ENCODE data around the gene SMIM43. TPM values are rescaled to one million over a fixed set of nuclear protein-coding genes. Genes with fewer than 3 reads are reported as not detected.

SMIM43 gene
- total RNA-seq, 4 donors from 2014 or later = not detected

DNA sequence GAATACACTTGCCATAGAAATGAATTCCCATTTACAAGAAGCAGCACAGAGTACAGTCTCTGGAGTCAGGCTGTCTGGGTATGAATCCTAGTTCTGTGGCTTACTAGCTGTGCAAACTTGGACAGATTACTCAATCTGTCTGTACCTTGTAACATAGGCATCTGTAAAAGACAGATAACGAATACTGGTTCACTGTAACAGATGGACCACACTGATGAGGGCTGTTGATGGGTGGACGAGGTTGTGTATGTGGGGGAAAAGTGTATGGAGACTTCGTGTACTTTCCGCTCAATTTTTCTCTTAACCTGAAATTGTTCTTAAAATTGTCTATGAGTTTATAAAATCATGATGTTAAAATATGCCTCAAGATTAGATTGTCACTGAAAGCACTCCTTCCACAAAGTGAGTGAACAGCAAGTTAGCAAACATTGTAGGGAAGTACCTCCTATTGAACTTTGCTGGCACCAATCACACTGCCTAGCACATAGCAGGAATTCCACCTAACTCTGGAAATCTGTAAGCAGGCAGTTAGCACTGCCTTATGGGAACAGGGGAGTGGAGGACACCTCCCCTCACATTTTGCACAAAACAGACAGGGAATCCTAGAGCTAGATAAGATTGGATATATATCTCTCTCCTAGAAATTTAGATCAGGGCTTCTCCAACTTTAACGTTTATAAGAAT, 29.7 kb upstream of the SMIM43 start:
- no peak overlapping the region for H3K4me3 ChIP-seq (ENCODE audit: low read depth, poor library complexity, severe bottlenecking)
- DNase-seq (ENCODE audit: low spot score in 2 of 2) = no peak
- TF ChIP-seq, protein P1, sequence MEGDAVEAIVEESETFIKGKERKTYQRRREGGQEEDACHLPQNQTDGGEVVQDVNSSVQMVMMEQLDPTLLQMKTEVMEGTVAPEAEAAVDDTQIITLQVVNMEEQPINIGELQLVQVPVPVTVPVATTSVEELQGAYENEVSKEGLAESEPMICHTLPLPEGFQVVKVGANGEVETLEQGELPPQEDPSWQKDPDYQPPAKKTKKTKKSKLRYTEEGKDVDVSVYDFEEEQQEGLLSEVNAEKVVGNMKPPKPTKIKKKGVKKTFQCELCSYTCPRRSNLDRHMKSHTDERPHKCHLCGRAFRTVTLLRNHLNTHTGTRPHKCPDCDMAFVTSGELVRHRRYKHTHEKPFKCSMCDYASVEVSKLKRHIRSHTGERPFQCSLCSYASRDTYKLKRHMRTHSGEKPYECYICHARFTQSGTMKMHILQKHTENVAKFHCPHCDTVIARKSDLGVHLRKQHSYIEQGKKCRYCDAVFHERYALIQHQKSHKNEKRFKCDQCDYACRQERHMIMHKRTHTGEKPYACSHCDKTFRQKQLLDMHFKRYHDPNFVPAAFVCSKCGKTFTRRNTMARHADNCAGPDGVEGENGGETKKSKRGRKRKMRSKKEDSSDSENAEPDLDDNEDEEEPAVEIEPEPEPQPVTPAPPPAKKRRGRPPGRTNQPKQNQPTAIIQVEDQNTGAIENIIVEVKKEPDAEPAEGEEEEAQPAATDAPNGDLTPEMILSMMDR (IDR thresholded peaks at IDR 0.05) = no peak
- no peak for TF ChIP-seq POLR2A (IDR thresholded peaks at IDR 0.05)
- intact Hi-C loops (cut with DNase I; ENCODE audit: low total_unique reads) = no loop called here
- 75 to 77% methylated on average over 5 of the region's 5 CpGs for WGBS, 2 donors

DNA sequence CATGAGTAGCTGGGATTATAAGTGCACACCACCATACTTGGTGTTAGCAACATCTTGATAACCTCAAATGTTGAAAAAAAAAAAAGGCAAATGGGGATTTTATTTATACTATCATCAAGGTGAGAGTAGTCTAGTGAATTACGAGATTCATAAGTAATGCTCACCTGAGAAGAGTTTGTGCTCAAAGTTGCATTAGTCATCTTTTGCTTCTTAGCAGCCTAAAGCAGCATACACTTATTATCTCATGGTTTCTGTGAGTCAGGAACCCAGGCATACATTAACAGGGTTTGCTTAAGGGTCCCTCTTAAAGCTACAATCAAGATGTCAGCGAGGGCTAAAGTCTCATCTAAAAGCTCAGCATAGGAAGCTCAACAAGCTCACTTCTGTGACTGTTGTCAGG, 28.0 kb upstream of the SMIM43 start:
- no peak overlapping the region for H3K4me3 ChIP-seq (ENCODE audit: low read depth, poor library complexity, severe bottlenecking)
- 81 to 86% methylated on average over 2 of the region's 2 CpGs for WGBS, 2 donors
- TF ChIP-seq POLR2A (IDR thresholded peaks at IDR 0.05) = no peak
- TF ChIP-seq, protein P1 (IDR thresholded peaks at IDR 0.05) = no peak
- DNase-seq (ENCODE audit: low spot score in 2 of 2) = no peak
- intact Hi-C loops (cut with DNase I; ENCODE audit: low total_unique reads) = no loop called here

DNA sequence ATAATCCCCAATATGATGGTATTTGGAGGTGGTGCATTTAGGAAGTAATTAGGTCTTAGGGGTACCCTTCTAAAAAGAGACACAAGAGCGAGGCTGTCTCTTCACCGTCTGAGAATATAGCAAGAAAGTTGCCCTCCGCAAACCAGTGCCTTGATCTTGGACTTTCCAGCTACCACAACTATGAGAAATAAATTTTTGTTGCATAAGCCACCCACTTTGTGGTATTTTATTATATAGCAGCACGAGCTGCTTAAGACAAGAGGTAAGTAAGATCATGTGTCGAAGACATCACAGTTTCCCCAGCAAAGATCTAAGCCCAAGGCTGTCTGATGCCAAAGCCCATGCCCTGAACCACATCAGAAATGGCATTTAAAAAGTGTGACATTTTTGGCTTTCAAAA, 26.5 kb upstream of the SMIM43 start:
- intact Hi-C loops (cut with DNase I; ENCODE audit: low total_unique reads) = no loop called here
- DNase-seq (ENCODE audit: low spot score in 2 of 2) = no peak
- TF ChIP-seq, protein P1 (IDR thresholded peaks at IDR 0.05) = no peak
- no peak for TF ChIP-seq POLR2A (IDR thresholded peaks at IDR 0.05)
- 75 to 82% methylated on average over 5 of the region's 5 CpGs for WGBS, 2 donors
- H3K4me3 ChIP-seq (ENCODE audit: low read depth, poor library complexity, severe bottlenecking) = no peak overlapping the region

DNA sequence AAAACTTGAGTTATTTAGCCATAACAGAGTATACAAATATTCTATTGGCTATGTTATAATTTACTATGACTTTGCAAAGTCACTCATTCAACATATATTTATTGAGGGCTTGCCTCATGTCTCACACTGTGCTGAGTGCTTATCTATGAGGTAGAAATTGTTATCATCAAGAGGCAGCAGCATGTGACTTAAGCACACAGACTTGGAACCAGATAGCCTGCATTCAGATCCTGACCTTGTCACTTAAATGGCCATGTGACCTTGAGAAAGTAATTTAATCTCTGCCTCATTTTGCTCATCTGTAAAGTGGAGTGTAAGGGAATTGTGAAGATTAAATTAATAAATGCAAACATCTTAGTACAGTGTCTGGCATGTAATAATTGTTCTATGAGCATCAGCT, 26.0 kb upstream of the SMIM43 start:
- intact Hi-C loops (cut with DNase I; ENCODE audit: low total_unique reads) = no loop called here
- H3K4me3 ChIP-seq (ENCODE audit: low read depth, poor library complexity, severe bottlenecking) = no peak overlapping the region
- TF ChIP-seq, protein P1 (IDR thresholded peaks at IDR 0.05) = no peak
- no peak for DNase-seq (ENCODE audit: low spot score in 2 of 2)

DNA sequence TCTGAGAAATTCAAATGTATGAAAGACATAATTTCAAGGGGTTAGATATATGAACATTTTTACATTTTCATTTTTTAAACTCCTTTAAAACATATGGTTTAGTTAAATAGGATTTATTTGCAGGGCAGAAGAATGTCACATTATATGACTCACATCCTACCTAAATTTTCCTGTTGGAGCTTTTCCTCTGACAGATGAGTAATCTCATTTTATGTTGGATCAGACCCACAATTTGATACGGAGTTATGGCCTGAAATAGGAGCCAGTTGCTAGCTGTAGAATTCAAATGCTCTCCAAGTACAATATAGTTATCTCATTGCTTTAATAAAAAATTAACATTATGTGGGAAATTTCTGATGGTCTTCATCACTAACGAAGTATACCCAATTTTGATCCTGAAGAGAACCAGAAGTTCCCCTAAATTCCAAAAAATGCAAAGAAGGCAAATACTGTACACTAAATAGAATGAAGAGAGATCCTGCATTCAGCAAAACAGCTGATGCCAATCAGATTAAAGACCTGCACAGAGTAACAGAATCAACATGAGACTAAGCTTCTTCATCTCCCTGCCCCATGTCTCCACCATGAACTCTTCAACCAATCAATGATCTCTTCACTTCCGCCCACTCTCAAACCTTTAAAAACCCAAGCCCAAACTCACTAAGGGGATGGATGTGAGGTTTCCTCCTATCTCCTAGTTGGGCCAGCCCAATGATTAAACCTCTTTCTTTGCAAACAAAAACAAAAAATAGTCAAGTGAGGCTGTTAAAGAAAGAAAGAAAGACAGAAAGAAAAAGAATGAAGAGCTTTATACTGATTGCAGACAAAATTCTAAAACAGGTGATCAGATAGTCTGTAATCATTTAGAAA, 25.2 kb upstream of the SMIM43 start:
- TF ChIP-seq, protein P1 (IDR thresholded peaks at IDR 0.05) = no peak
- TF ChIP-seq POLR2A (IDR thresholded peaks at IDR 0.05) = no peak
- intact Hi-C loops (cut with DNase I; ENCODE audit: low total_unique reads) = no loop called here
- no peak overlapping the region for H3K4me3 ChIP-seq (ENCODE audit: low read depth, poor library complexity, severe bottlenecking)
- DNase-seq (ENCODE audit: low spot score in 2 of 2) = no peak
- 62 to 65% methylated on average over 3 of the region's 3 CpGs for WGBS, 2 donors
